NCI-H187 (cell line): ENCODE data around the gene NTSR1.
"Not testable (repeated sequence)": the region's sequence is repeated elsewhere in the genome, so short reads cannot be mapped to it uniquely, and the experiment has no call there.

ENCODE experiments used
- DNase-seq, 2 experiments: peaks; one replicate each; lab custom pipeline; 2025; lab: John Stamatoyannopoulos, UW

NTSR1 gene

GRCh38 chr20:62674370-62674769 is 34.3 kb upstream of the NTSR1 start:
- no peak for DNase-seq

GRCh38 chr20:62675156-62675876 is 33.3 kb upstream of the NTSR1 start:
- no peak for DNase-seq

DNA sequence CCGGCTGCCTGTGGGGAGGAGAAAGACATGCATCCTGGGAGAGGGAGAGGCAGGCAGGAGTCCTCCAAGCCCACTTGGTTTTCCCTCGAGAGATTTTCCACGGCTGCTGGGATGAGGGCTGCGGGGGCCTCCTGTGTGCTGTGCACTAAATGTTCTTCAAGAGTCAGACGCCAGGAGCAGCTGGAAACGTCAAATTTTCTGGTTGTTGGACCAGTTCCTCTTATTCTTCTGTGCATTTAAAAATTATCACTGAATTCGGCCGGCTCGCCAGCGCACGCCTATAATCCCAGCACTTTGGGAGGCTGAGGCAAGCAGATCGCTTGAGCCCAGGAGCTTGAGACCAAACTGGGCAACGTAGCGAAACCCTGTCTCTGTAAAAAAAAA is 32.8 kb upstream of the NTSR1 start:
- no peak for DNase-seq

DNA sequence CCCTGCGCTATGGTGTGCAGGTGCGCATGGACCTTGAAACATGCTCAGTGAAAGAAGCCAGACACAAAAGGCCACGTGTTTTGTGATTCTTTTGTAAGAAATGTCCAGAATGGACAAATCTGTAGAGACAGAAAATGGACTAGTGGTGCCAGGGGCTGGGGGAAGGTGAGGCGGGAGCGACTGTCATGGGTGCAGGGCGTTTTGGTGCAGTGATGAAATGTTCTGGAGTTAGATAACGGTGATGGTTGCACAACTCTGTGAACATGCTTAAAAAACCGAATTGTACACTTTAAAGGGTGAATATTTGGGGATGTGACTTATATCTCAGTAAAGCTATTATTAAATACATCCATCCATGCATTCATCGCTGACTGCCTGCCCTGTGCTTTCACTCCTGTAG is 31.7 kb upstream of the NTSR1 start:
- no peak for DNase-seq

DNA sequence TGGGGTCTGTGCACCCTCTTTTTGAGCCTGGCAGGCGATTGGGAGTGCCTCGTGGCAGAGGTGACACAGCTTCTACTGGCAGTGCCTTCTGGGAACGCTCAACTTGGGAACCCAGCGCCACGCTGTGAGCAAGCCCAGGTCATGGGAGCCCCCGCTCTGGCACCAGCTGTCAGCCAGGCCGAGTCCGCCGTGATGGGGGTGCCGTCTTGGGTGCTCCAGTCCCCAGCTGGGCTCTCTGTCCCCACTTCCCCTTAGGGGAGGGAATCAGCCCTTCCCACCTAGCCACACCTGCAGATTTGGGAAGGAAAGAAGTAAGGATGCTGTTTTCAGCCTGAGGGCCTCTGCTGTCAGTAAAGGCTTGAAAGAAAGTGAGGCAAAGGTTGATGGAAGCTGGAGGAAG is 31.0 kb upstream of the NTSR1 start:
- DNase-seq: no peak

GRCh38 chr20:62678553-62678952 is 30.1 kb upstream of the NTSR1 start:
- no peak for DNase-seq

- no peak for DNase-seq
Observed at GRCh38 chr20:62679978-62680589, 28.6 kb upstream of the NTSR1 start.

DNA sequence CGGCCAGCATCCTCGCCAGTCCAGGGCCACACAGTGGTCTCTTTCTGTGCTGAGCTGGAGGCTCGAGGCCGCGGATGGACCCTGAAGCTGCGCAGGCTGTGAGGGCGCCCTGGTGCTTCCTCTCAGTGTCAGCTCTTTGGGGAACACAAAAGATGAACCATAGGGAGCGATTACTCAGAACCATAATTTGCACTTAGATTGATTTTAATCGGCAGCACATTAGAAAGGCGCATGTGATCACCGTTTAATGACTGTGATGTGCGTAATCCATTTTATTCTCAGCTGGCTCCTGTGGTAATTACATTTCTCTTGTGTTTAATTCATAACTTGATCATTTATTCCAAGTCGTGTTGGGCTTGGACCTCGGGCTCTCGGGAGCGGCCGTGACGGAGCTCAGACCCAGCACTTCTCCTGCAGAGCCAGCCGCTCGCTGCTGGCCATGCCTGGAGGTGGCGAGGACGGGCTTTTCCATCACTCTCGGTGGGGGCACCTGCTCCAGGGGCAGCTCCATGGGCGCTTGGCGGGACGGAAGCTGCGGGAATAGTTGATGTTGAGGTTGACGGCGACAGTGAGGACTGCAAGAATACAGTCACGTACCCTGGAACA is 25.6 kb upstream of the NTSR1 start:
- no peak for DNase-seq

DNA sequence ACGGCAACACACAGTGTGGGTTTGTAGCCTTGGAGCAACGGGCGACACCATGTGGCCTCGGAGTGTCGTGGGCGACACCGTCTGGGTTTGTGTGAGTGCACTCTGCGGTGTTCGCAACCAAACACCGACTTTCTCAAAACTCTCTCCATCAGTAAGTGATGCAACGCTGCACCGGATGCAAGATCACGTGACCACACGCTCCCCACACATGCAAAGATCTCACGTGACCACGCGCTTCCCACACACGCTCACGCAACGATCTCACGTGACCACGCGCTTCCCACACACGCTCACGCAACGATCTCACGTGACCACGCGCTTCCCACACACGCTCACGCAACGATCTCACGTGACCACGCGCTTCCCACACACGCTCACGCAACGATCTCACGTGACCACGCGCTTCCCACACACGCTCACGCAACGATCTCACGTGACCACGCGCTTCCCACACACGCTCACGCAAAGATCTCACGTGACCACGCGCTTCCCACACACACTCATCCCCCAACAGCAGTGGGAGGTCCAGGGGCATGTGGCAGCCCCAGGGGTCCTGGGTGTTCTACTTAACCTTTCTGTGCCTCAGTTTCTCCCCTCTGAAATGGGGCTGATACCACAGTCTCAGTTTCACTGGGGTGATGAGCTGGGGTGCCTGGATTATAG is 24.8 kb upstream of the NTSR1 start:
- DNase-seq: not testable (repeated sequence)

GRCh38 chr20:62684981-62685380 is 23.7 kb upstream of the NTSR1 start:
- no peak for DNase-seq

DNA sequence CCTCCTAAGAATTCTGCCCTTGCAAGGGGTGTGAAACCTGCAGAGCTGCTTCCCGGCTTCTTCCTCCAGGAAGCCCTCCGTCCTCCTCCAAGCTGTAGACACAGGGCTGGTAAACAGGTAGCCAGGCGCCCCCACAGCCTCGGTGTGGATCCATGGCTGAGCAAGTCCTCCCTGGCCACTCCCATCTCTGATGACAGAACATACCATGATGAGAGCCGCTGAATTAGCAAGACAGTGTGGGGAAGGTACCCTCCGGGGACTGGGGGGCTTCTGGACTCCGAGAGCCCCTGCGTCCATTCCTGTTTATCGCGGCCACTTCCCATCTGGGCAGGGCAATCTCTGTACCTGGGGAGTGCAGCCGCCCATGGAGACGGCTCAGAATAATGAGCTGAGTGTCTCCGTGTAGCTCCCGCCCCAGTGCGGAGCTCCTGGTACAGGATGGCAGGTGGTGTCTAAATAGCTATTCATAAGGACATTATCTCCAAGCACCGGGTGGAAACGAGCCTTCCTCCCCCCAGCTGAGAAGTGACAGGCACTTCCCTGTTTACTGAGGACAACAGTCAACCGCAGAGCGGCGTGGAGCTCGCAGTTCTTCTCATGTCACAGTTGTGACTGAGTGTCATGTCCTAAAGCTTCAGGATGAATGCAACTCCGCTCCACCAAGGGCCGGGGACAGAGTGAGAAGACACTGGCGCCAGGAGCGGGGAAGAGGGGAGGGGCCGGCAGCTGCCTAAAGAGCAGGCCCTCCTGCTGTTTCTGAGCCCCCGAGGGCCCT is 22.7 kb upstream of the NTSR1 start:
- peak; percentile 82 to 88 for DNase-seq

DNA sequence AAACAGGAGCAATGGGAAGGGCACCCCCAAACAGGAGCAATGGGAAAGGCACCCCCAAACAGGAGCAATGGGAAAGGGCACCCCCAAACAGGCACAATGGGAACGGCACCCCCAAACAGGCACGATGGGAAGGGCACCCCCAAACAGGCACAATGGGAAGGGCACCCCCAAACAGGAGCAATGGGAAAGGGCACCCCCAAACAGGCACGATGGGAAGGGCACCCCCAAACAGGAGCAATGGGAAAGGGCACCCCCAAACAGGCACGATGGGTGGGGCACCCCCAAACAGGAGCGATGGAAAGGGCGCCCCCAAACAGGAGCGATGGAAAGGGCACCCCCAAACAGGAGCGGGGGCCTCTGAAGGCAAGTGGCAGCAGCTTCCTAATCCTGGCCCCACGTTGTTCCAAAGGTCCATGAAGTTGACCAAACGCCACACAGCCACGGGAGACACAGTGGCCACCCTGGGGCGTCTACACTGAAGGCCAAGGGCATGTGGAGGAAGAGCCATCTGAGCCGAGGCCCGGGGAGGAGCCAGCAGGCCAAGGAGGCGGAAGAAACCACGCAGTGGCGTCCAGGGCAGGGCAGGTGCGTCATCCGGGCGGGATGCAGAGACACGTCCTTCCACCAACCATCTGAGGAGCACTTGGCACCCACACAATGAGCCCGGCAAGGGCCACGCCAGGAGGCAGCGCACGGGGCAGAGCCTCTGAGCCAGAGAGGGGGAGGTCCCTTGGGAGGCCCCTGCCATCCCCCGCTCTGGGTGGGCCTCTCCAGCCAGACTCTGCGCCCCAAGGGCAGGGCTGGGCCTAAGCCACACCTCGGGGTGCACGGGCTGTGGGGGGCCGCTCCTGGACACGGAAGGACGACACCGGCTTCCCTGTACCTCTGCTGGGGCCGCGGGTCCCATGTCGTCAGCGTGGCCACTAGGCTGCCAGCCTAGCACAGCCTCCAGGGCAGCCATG is 21.5 kb upstream of the NTSR1 start:
- no peak for DNase-seq

GRCh38 chr20:62688083-62688482 is 20.6 kb upstream of the NTSR1 start:
- no peak for DNase-seq

DNA sequence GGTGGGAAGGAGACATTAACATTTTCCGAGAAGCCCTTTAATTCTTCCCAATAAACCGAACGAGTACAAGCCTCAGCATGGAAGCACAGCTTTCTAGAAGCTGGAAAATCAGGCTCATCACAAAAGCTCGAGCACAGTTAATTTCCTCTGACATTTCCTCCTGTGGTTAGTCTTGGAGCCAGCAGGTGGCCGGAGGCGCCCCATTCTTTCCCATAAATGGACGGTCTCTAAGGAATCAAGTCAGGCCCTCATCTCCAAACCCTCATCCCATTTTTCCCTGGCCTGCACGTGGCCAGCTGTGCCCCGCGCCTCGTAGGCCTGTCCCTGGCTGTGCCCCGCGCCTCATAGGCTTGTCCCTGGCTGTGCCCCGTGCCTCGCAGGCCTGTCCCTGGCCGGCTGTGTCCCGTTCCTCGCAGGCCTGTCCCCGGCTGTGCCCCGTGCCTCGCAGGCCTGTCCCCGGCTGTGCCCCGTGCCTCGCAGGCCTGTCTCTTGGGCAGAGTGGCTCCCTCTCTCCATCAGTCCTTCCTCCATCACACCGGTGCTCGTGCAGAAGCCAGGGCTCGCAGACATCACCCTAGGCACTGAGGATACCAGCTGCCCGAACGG is 19.7 kb upstream of the NTSR1 start:
- DNase-seq: no peak

GRCh38 chr20:62689861-62690260 is 18.8 kb upstream of the NTSR1 start:
- no peak for DNase-seq

- no peak for DNase-seq
Observed at GRCh38 chr20:62690261-62690820, 18.3 kb upstream of the NTSR1 start.

DNA sequence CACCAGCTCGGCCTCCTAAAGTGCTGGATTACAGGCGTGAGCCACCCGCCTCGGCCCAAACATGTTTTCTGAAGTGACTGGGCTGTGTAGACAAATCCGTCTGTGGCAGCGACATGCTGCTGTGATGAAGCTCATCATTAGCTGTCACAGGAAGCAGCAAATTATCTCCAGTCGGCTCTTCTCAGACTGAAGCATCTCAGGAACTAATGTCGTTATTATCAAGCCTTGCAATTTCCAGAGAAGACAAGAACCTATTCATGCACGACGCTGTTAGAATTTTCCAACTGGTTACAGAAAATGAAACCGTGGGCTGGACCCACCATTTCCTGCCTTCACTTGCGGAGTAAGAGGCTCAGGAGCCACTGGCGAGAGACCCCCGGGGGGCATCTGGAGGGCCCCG is 17.1 kb upstream of the NTSR1 start:
- no peak for DNase-seq

DNA sequence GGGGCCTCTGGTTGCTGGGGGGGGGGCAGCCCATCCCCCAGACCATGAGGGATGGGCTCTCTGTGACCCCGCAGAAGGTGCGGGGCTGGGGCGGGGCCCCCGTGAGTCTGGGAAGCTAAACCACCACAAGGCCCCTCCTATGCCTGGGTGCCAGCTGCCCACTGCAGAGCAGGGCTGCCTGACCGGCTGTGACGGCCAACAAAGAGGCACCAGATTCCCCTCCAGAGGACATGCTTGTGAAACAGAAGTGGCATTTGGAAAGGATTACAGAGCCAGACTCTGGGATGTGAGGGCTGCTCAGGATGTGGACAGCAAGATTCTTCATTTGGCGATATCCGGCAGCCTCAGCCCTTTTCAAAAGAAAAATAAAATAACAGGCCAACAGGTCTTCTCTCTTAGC is 16.5 kb upstream of the NTSR1 start:
- DNase-seq: peak in 1 of 2 experiments; percentile 17

GRCh38 chr20:62692801-62693523 is 15.7 kb upstream of the NTSR1 start:
- no peak for DNase-seq

- DNase-seq: no peak
Observed at GRCh38 chr20:62693524-62693922, 15.1 kb upstream of the NTSR1 start.
